AG04450 (cell line): ENCODE data around the gene CCDC142. TPM values are rescaled to one million over a fixed set of nuclear protein-coding genes. Genes with fewer than 3 reads are reported as not detected.
"Not testable (repeated sequence)": the region's sequence is repeated elsewhere in the genome, so short reads cannot be mapped to it uniquely, and the experiment has no call there.

Experiments used
- CTCF ChIA-PET: fragments of 300-600, 350-600 bp; formaldehyde crosslinking; extraction: SDS; loops from one replicate; lab custom pipeline; 2022; ENCODE audit warnings: antibody characterized with exemption, inconsistent platforms; lab: Charles Lee
- POLR2A ChIA-PET: fragments of 350-600 bp; formaldehyde crosslinking; extraction: SDS; loops from one replicate; lab custom pipeline; 2021; ENCODE audit warnings: antibody characterized with exemption, inconsistent platforms; lab: Yijun Ruan, JAX
- DNase-seq: peaks from one replicate; pipeline ENCODE4 v3.0.0-alpha.2; 2011; ENCODE audit warnings: low read depth, low spot score
- H3K27ac ChIP-seq: one replicate; pipeline ENCODE4 v1.5.1; 2012; ENCODE audit warnings: low read depth, low read length, control low read depth
- H3K27me3 ChIP-seq: one replicate; pipeline ENCODE4 v1.6.0; 2012; ENCODE audit warnings: low read length; ENCODE audit not compliant: control insufficient read depth, insufficient read depth
- H3K4me3 ChIP-seq: 2 replicates; pipeline ENCODE4 v1.5.1; 2011; ENCODE audit warnings: mild to moderate bottlenecking, low read depth, low read length, control low read depth
- H3K9me3 ChIP-seq: 2 replicates; pipeline ENCODE4 v1.5.1; 2012; ENCODE audit warnings: low read length; ENCODE audit not compliant: control insufficient read depth, insufficient read depth
- CTCF ChIP-seq: IDR thresholded peaks from 2 replicates; pipeline ENCODE4 v1.5.1; 2011; ENCODE audit warnings: low read depth, low read length, control low read depth, inconsistent platforms
- polyA plus RNA-seq: library from polyadenylated mRNA; depleted of rRNA; stranded (reverse); fragments of >200 nt; gene quantifications from 2 replicates; pipeline ENCODE4 v1.2.3, GENCODE V29; 2011

Gene CCDC142
- polyA plus RNA-seq, 1 experiment = 4.5 TPM

GRCh38 chr2:74488643-74489481 lies 6.1 kb upstream of the CCDC142 start:
- CTCF ChIA-PET = interaction anchor here (12.6 kb wide), 1 partner anchor 98 kb away, joined by 174 read pairs; no protein-coding TSS in a partner anchor

GRCh38 chr2:74486141-74486540 lies 3.3 kb upstream of the CCDC142 start:
- H3K27ac ChIP-seq = no peak overlapping the region
- TF ChIP-seq CTCF = no peak
- no peaks in the 10 kb centered on the region; the same call in 1 of the 2 replicates for H3K9me3 ChIP-seq
- no peak for DNase-seq
- H3K27me3 ChIP-seq = no peaks in the 10 kb centered on the region
- ChIA-PET CTCF (interaction anchor here (12.6 kb wide), 1 partner anchor 101 kb away, joined by 174 read pairs; no protein-coding TSS in a partner anchor), POLR2A (no interaction called here)
- H3K4me3 ChIP-seq = no peak overlapping the region

More at GRCh38 chr2:74488643-74489481, 6.1 kb upstream of the CCDC142 start:
- no peak overlapping the region for H3K27ac ChIP-seq
- H3K9me3 ChIP-seq = no peaks in the 10 kb centered on the region
- no peak for TF ChIP-seq CTCF
- POLR2A ChIA-PET = interaction anchor here (1.0 kb wide), 1 partner anchor 15 kb away, joined by 3 read pairs; no protein-coding TSS in a partner anchor
- H3K27me3 ChIP-seq = no peaks in the 10 kb centered on the region
- no peak for DNase-seq
- H3K4me3 ChIP-seq = no peak overlapping the region

- H3K4me3 ChIP-seq = peak overlapping the region; percentile 99
- not testable (repeated sequence) for DNase-seq, H3K9me3 ChIP-seq, H3K27ac ChIP-seq, H3K27me3 ChIP-seq
- ChIA-PET CTCF (interaction anchor here (0.7 to 12.6 kb wide), 12 partner anchors 10 to 306 kb away, joined by 3 to 174 read pairs (median 6); partner anchors contain the start of genes AUP1, HTRA2 and MRPL53), POLR2A (interaction anchor here (0.8 to 2.8 kb wide), 4 partner anchors 29 to 100 kb away, joined by 3 to 16 read pairs (median 10); partner anchors contain the start of genes AUP1, HTRA2 and INO80B)
Observed at GRCh38 chr2:74483675-74484164, 922 bp upstream of the CCDC142 start.

GRCh38 chr2:74481961-74482800 lies 617 bp downstream of the CCDC142 start:
- no peak for DNase-seq
- POLR2A ChIA-PET = interaction anchor here (0.6 to 2.8 kb wide), 9 partner anchors 9 to 281 kb away, joined by 3 to 16 read pairs (median 4); partner anchors contain the start of genes AUP1, HTRA2, INO80B and LOXL3
- Histone ChIP-seq H3K4me3 (peak overlapping the region; percentile 99), H3K27ac (peak overlapping the region; percentile 70), H3K9me3 (no peaks in the 10 kb centered on the region; the same call in 1 of the 2 replicates), H3K27me3 (no peaks in the 10 kb centered on the region)
- no peak for TF ChIP-seq CTCF
- CTCF ChIA-PET = interaction anchor here (0.6 to 12.6 kb wide), 9 partner anchors 10 to 396 kb away, joined by 3 to 174 read pairs (median 6); partner anchors contain the start of genes AUP1, HTRA2 and MRPL53

- CTCF ChIA-PET = interaction anchor here (1.5 to 12.6 kb wide), 3 partner anchors 23 to 106 kb away, joined by 4 to 174 read pairs (median 11); no protein-coding TSS in a partner anchor
- no peaks in the 10 kb centered on the region; the same call in 1 of the 2 replicates for H3K9me3 ChIP-seq
- no peaks in the 10 kb centered on the region for H3K27me3 ChIP-seq
- peak overlapping the region; percentile 21 for H3K27ac ChIP-seq
- H3K4me3 ChIP-seq = peak overlapping the region; percentile 99
- TF ChIP-seq CTCF = no peak
- no peak for DNase-seq
- POLR2A ChIA-PET = interaction anchor here (1.1 to 2.8 kb wide), 6 partner anchors 9 to 72 kb away, joined by 3 to 16 read pairs (median 6); partner anchors contain the start of genes AUP1, HTRA2, INO80B and LOXL3
Observed at GRCh38 chr2:74481431-74481830, 1.4 kb downstream of the CCDC142 start.
